NCI-H510A (cell line): Measurements from ENCODE around the gene FLCN.
"Not testable (repeated sequence)": the region's sequence is repeated elsewhere in the genome, so short reads cannot be mapped to it uniquely, and the experiment has no call there.

Source experiments
- DNase-seq: peaks from one replicate; lab custom pipeline; 2025; lab: John Stamatoyannopoulos, UW

Gene FLCN

DNA sequence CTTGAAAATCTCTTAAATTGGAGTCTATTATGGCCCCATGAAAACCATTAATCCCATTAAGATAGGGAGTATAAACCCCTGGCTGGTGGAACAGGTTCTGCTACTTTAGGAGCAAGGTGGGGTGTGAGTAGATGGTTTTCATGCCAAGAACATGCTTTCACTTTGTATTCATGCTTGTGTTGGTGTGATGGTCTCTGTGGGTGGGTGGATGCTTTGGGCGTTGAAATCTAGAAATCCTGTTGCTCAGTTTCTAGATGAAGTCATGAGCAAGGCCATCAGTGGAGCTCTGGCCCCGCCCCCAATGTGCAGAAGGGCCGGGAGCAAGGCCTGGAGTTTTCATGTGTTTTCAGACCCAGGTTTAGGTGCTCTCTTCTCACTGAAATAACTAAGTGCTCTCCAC, 50.9 kb downstream of the FLCN start:
- DNase-seq = peak; percentile 42

DNA sequence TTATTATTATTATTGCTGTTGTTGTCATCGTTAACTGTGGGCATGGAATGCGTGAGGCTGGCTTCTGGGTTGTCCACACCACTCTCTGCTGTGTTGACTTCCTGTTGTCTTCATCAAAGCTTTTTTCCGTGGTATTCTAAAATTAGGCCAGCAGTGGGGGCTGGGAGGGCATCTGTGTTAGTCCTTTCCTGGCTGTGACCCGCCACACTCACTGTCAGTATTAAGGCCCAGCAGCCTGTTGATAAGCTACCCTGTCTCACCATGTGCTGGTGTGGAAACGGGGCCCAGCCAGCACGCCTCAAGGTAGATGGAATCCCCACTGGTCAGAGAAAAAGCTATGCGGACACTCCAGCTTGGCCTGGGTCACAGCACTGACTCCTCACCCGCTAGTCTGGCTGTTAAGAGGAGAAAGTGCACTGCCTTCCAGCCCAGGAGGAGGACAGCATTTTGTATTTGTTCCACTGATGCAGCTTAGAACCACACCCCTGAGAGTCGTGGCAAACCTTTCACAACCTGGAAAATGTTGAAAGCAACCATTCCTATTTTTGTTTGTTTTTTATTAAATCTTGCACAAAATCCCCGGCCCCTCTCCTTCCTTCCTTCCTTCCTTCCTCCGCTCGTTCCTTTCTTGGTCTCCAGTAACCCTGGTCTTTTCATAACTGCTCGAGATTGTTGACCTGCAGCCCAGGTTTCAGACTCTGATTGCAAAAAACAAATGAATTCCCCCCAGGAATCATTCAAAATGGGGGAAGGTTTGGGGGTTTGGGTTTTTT, 51.8 kb downstream of the FLCN start:
- not testable (repeated sequence) for DNase-seq

- DNase-seq = no peak
Measured at GRCh38 chr17:17183744-17184143, 53.2 kb downstream of the FLCN start.

DNA sequence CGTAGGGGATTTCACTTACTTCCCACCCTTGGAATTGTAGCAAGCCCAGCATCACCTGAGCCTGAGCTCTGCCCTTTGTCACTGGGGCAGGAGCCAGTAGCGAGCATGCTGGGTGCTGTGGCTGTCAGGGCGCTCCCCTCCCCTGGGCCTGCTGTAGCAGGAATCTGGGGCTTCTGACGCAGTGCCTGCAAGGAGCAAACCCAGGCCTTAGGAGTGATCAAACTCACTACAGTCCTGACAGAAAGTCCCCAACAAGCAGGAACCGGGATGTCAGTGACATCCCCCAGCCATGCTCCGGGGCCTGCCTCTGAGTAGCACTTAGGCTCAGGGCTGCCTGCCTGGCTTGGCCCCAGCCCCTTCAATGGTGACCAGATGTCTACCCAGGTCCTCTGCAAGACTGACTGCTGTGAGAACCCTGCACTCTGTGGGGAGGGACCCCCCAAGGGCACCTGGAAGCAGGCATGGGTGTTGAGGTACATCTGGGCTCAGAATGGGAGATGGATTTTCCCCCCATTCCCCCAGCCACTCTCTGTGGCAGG, 54.3 kb downstream of the FLCN start:
- no peak for DNase-seq

- no peak for DNase-seq
Measured at GRCh38 chr17:17181666-17182597, 55.0 kb downstream of the FLCN start.

- no peak for DNase-seq
Measured at GRCh38 chr17:17180741-17181525, 56.0 kb downstream of the FLCN start.

- no peak for DNase-seq
Measured at GRCh38 chr17:17180141-17180603, 56.8 kb downstream of the FLCN start.

GRCh38 chr17:17179371-17179827, 57.6 kb downstream of the FLCN start:
- DNase-seq = no peak

GRCh38 chr17:17177176-17177575, 59.8 kb downstream of the FLCN start:
- DNase-seq = no peak

GRCh38 chr17:17176341-17176740, 60.6 kb downstream of the FLCN start:
- DNase-seq = no peak

DNA sequence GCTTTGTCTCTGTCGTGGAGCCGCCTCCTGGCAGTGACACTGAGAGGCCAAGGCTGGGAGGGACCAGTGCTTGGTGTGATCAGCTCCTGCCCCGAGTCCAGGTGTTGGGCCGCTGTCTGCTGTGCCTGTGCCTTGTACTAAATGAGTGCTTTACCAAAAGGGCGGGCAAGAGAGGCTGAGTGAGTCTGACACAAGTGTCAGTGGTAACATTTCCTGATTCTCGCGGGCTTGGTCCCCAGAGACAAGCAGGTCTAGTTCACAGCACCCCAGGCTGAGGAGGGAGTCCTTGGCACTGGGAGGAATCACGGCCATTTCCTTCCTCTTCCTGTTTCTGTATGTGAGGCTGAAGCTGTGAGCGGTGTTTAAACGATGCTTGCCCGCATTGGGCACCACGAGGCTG, 61.1 kb downstream of the FLCN start:
- no peak for DNase-seq

DNA sequence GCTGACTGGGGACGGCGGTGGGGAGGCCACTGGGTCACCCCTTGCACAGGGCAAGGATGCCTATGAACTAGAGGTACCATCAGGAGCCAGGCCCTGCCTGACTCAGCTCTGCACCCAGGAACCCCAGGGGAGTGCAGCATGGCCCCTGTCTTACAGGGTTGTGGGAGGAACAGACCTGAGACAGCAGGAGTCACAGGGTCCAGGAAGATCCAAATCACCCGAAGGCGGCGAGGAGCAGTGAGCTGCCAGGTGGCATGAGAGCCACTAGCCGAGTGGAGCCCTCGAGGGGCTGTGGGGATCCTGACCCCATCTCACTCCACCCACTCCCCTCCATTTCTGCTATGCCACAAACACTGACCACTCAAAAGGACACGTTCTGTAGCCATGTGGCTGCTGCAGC, 61.6 kb downstream of the FLCN start:
- DNase-seq = no peak

DNA sequence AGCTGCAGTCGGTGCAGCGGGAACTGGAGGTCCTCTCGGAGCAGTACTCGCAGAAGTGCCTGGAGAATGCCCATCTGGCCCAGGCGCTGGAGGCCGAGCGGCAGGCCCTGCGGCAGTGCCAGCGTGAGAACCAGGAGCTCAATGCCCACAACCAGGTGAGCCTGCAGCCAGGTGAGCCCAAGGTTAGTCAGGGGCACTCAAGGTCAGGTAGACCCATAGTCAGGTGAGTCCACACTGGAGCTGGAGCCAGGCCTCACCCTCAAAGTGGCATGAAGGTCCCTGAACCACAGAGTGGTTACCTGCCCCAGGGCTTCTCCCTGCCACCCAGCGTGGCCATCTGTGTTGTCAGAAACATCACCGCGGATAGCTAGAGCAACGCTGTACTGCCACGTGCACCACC, 63.0 kb downstream of the FLCN start:
- no peak for DNase-seq

- no peak for DNase-seq
Measured at GRCh38 chr17:17172990-17173389, 64.0 kb downstream of the FLCN start.

- DNase-seq = no peak
Measured at GRCh38 chr17:17172001-17172939, 64.7 kb downstream of the FLCN start.

GRCh38 chr17:17171186-17171585, 65.8 kb downstream of the FLCN start:
- no peak for DNase-seq

DNA sequence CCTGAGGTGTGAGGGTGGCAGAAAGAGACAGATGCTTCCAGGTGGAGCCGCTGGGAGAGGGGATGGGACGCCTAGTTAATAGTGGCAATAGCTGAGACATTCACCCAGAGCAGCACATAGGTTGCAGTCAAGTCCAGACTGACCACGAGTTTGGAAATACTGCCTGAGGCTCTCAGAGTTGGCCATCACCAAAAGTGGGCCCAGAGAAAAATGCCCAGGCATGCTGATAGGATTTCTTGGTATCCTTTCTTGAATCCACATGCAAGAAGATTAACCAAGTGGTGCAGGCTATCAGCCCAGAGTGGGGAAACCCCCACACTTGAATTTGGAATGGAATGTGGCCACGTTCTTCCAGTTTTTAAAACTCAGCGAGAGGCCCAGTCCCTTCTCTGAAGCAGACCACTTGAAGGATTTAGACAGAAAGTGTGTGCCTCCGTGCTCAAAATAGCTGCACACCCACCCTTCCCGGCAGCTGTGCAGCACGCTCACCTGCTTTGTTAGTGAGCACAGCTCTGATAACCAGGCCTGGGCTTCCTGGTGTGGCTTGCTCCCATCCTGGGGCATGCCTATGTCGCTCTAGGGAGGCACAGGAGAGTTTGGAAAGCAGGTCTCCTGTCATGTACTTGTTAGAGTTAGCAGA, 66.5 kb downstream of the FLCN start:
- DNase-seq = no peak

- no peak for DNase-seq
Measured at GRCh38 chr17:17169396-17169795, 67.6 kb downstream of the FLCN start.

GRCh38 chr17:17168401-17168800, 68.6 kb downstream of the FLCN start:
- DNase-seq = no peak

GRCh38 chr17:17167986-17168385, 69.0 kb downstream of the FLCN start:
- DNase-seq = no peak
